ENCODE data around the gene NPSR1. TPM values are rescaled to one million over a fixed set of nuclear protein-coding genes. Genes with fewer than 3 reads are reported as not detected.
"Not testable (repeated sequence)": the region's sequence is repeated elsewhere in the genome, so short reads cannot be mapped to it uniquely, and the experiment has no call there.

NPSR1 gene
- total RNA-seq, 1 donor from 2014 or later, result not detected

GRCh38 chr7:34875481-34875880 lies 217.5 kb downstream of the NPSR1 start:
- Mint-ChIP-seq H3K4me3 (ENCODE audit: unreplicated experiment) (no peak overlapping the region), H3K27me3 (ENCODE audit: low read depth, unreplicated experiment) (no peaks in the 10 kb centered on the region), H3K9me3 (ENCODE audit: unreplicated experiment) (peaks cover 7% of the 10 kb centered on the region), H3K36me3 (ENCODE audit: low read depth, unreplicated experiment) (no peaks in the 10 kb centered on the region), H3K27ac (ENCODE audit: unreplicated experiment) (no peak overlapping the region), H3K4me1 (ENCODE audit: low read depth, unreplicated experiment) (no peaks in the 10 kb centered on the region)
- Histone ChIP-seq H3K4me1 (ENCODE audit: insufficient read depth, low read length) (no peaks in the 10 kb centered on the region), H3K4me2 (ENCODE audit: low read length) (no peak overlapping the region), H2AFZ (ENCODE audit: low read depth, low read length) (no peak overlapping the region), H4K20me1 (ENCODE audit: insufficient read depth, low read length) (no peaks in the 10 kb centered on the region), H3K27me3 (ENCODE audit: insufficient read depth, low read length) (no peaks in the 10 kb centered on the region), H3K79me2 (ENCODE audit: insufficient read depth, low read length) (no peaks in the 10 kb centered on the region), H3K27ac (ENCODE audit: low read depth, low read length) (no peak overlapping the region), H3K4me3 (ENCODE audit: insufficient read depth, low read depth, low read length) (no peak overlapping the region), H3K9ac (ENCODE audit: low read length) (no peak overlapping the region), H3K36me3 (ENCODE audit: insufficient read depth, low read length) (no peaks in the 10 kb centered on the region), H3K9me3 (ENCODE audit: insufficient read depth, low read depth, low read length) (no peaks in the 10 kb centered on the region)
- no peak for TF ChIP-seq CTCF (IDR thresholded peaks at IDR 0.05; ENCODE audit: insufficient read depth, low read depth, low read length)
- TF ChIP-seq EZH2 (IDR thresholded peaks at IDR 0.05; ENCODE audit: insufficient read depth, low read length), result no peak
- DNase-seq (ENCODE audit: low read depth) (no peak), FAIRE-seq (no peak)

GRCh38 chr7:34878944-34879735 lies 221.1 kb downstream of the NPSR1 start:
- not testable (repeated sequence) for H3K27me3 Mint-ChIP-seq (ENCODE audit: low read depth, unreplicated experiment); H3K4me1 ChIP-seq (ENCODE audit: insufficient read depth, low read length); H3K4me1 Mint-ChIP-seq (ENCODE audit: low read depth, unreplicated experiment); H3K27me3 ChIP-seq (ENCODE audit: insufficient read depth, low read length); H3K9me3 ChIP-seq (ENCODE audit: insufficient read depth, low read depth, low read length); H3K27ac ChIP-seq (ENCODE audit: low read depth, low read length); H3K27ac Mint-ChIP-seq (ENCODE audit: unreplicated experiment); H3K9ac ChIP-seq (ENCODE audit: low read length); H3K36me3 Mint-ChIP-seq (ENCODE audit: low read depth, unreplicated experiment); H3K36me3 ChIP-seq (ENCODE audit: insufficient read depth, low read length); H3K4me3 ChIP-seq (ENCODE audit: insufficient read depth, low read depth, low read length); H3K79me2 ChIP-seq (ENCODE audit: insufficient read depth, low read length); H4K20me1 ChIP-seq (ENCODE audit: insufficient read depth, low read length); DNase-seq (ENCODE audit: low read depth); FAIRE-seq; H2AFZ ChIP-seq (ENCODE audit: low read depth, low read length); H3K4me2 ChIP-seq (ENCODE audit: low read length); H3K4me3 Mint-ChIP-seq (ENCODE audit: unreplicated experiment)
- H3K9me3 Mint-ChIP-seq (ENCODE audit: unreplicated experiment), result peaks cover 20% of the 10 kb centered on the region

GRCh38 chr7:34879871-34880270 lies 221.9 kb downstream of the NPSR1 start:
- H3K4me3 Mint-ChIP-seq (ENCODE audit: unreplicated experiment), result no peak overlapping the region

GRCh38 chr7:34883855-34884254 lies 225.8 kb downstream of the NPSR1 start:
- not testable (repeated sequence) for H2AFZ ChIP-seq (ENCODE audit: low read depth, low read length); DNase-seq (ENCODE audit: low read depth); H3K4me3 ChIP-seq (ENCODE audit: insufficient read depth, low read depth, low read length); H3K27ac ChIP-seq (ENCODE audit: low read depth, low read length); H3K36me3 Mint-ChIP-seq (ENCODE audit: low read depth, unreplicated experiment); H3K4me3 Mint-ChIP-seq (ENCODE audit: unreplicated experiment); H3K27ac Mint-ChIP-seq (ENCODE audit: unreplicated experiment); H4K20me1 ChIP-seq (ENCODE audit: insufficient read depth, low read length); H3K9ac ChIP-seq (ENCODE audit: low read length); H3K79me2 ChIP-seq (ENCODE audit: insufficient read depth, low read length); H3K36me3 ChIP-seq (ENCODE audit: insufficient read depth, low read length); H3K27me3 ChIP-seq (ENCODE audit: insufficient read depth, low read length); FAIRE-seq; H3K4me1 Mint-ChIP-seq (ENCODE audit: low read depth, unreplicated experiment); H3K27me3 Mint-ChIP-seq (ENCODE audit: low read depth, unreplicated experiment); H3K4me1 ChIP-seq (ENCODE audit: insufficient read depth, low read length); H3K4me2 ChIP-seq (ENCODE audit: low read length); H3K9me3 ChIP-seq (ENCODE audit: insufficient read depth, low read depth, low read length)
- H3K9me3 Mint-ChIP-seq (ENCODE audit: unreplicated experiment), result peaks cover 26% of the 10 kb centered on the region

More at GRCh38 chr7:34879871-34880270, 221.9 kb downstream of the NPSR1 start:
- peaks cover 20% of the 10 kb centered on the region for H3K9me3 Mint-ChIP-seq (ENCODE audit: unreplicated experiment)
- DNase-seq (ENCODE audit: low read depth) (no peak), FAIRE-seq (no peak)
- no peak for TF ChIP-seq CTCF (IDR thresholded peaks at IDR 0.05; ENCODE audit: insufficient read depth, low read depth, low read length)
- TF ChIP-seq EZH2 (IDR thresholded peaks at IDR 0.05; ENCODE audit: insufficient read depth, low read length), result no peak
- H3K27ac Mint-ChIP-seq (ENCODE audit: unreplicated experiment), result no peak overlapping the region
- H3K4me2 ChIP-seq (ENCODE audit: low read length), result no peak overlapping the region
- H3K4me1 ChIP-seq (ENCODE audit: insufficient read depth, low read length), result no peaks in the 10 kb centered on the region
- H3K4me3 ChIP-seq (ENCODE audit: insufficient read depth, low read depth, low read length), result no peak overlapping the region
- H3K9me3 ChIP-seq (ENCODE audit: insufficient read depth, low read depth, low read length), result peaks cover 5% of the 10 kb centered on the region
- no peaks in the 10 kb centered on the region for H3K36me3 ChIP-seq (ENCODE audit: insufficient read depth, low read length)
- no peak overlapping the region for H2AFZ ChIP-seq (ENCODE audit: low read depth, low read length)
- H3K27ac ChIP-seq (ENCODE audit: low read depth, low read length), result no peak overlapping the region
- H3K27me3 ChIP-seq (ENCODE audit: insufficient read depth, low read length), result no peaks in the 10 kb centered on the region
- no peaks in the 10 kb centered on the region for H4K20me1 ChIP-seq (ENCODE audit: insufficient read depth, low read length)
- no peaks in the 10 kb centered on the region for H3K79me2 ChIP-seq (ENCODE audit: insufficient read depth, low read length)
- peaks cover 3% of the 10 kb centered on the region for H3K36me3 Mint-ChIP-seq (ENCODE audit: low read depth, unreplicated experiment)
- no peaks in the 10 kb centered on the region for H3K4me1 Mint-ChIP-seq (ENCODE audit: low read depth, unreplicated experiment)
- no peak overlapping the region for H3K9ac ChIP-seq (ENCODE audit: low read length)
- no peaks in the 10 kb centered on the region for H3K27me3 Mint-ChIP-seq (ENCODE audit: low read depth, unreplicated experiment)

Data from astrocyte (in vitro differentiated cells and primary cell).